CD4-positive, alpha-beta memory T cell (primary cell): ENCODE results near the gene COX6B1. TPM values are rescaled to one million over a fixed set of nuclear protein-coding genes. Genes with fewer than 3 reads are reported as not detected.

ENCODE experiments used
- CTCF ChIA-PET: fragments of 350-600 bp; sonication (Branson Sonifier 250); formaldehyde crosslinking; loops from one replicate; lab custom pipeline; 2021; ENCODE audit warnings: inconsistent platforms; ENCODE audit not compliant: partially characterized antibody; lab: Charles Lee
- POLR2A ChIA-PET: fragments of 350-600 bp; sonication (Branson Sonifier 250); formaldehyde crosslinking; loops from one replicate; lab custom pipeline; 2021; ENCODE audit not compliant: partially characterized antibody; lab: Charles Lee
- DNase-seq, 5 donors: peaks; one replicate each; pipeline versions ENCODE4 v3.0.0 to v3.0.0-alpha.2; 2020 to 2022; ENCODE audit warnings: mixed read lengths in 1 of 5
- H3K27ac ChIP-seq: one replicate; pipeline ENCODE4 v1.7.0; 2013; ENCODE audit warnings: low read depth, low read length
- H3K27me3 ChIP-seq: 2 replicates; pipeline ENCODE4 v1.7.0; 2013; ENCODE audit warnings: mild to moderate bottlenecking, low read length, moderate library complexity; ENCODE audit not compliant: insufficient read depth
- H3K36me3 ChIP-seq: 2 replicates; pipeline ENCODE4 v1.7.0; 2013; ENCODE audit warnings: mild to moderate bottlenecking, low read length, moderate library complexity; ENCODE audit not compliant: insufficient read depth
- H3K4me1 ChIP-seq: 2 replicates; pipeline ENCODE4 v1.7.0; 2013; ENCODE audit warnings: mild to moderate bottlenecking, low read length, moderate library complexity; ENCODE audit not compliant: insufficient read depth
- H3K4me3 ChIP-seq, 2 donors: one replicate each; pipeline ENCODE4 v1.7.0; 2013; ENCODE audit warnings: low read length in 2 of 2, mild to moderate bottlenecking in 1 of 2
- H3K9me3 ChIP-seq, 2 donors: one replicate each; pipeline ENCODE4 v1.7.0; 2013; ENCODE audit warnings: low read length in 2 of 2, control low read depth in 1 of 2; ENCODE audit not compliant: control insufficient read depth in 1 of 2
- H3K27ac Mint-ChIP-seq, 7 donors: one replicate each; pipeline ENCODE4 v1.8.0; 2020 to 2021; ENCODE audit warnings: mixed read lengths in 7 of 7, mild to moderate bottlenecking in 6 of 7, inconsistent platforms in 3 of 7, moderate library complexity in 3 of 7
- H3K27me3 Mint-ChIP-seq, 2 donors: one replicate each; pipeline ENCODE4 v1.8.0; 2020 to 2021; ENCODE audit warnings: mixed read lengths in 2 of 2
- H3K36me3 Mint-ChIP-seq, 2 donors: one replicate each; pipeline ENCODE4 v1.8.0; 2020 to 2021; ENCODE audit warnings: mixed read lengths in 2 of 2, inconsistent platforms in 1 of 2, mild to moderate bottlenecking in 1 of 2
- H3K4me1 Mint-ChIP-seq, 4 donors: one replicate each; pipeline ENCODE4 v1.8.0; 2020 to 2021; ENCODE audit warnings: mixed read lengths in 4 of 4, mild to moderate bottlenecking in 1 of 4
- H3K4me3 Mint-ChIP-seq, 8 donors: one replicate each; pipeline ENCODE4 v1.8.0; 2020 to 2021; ENCODE audit warnings: mixed read lengths in 8 of 8, mild to moderate bottlenecking in 7 of 8, moderate library complexity in 6 of 8, inconsistent platforms in 3 of 8
- H3K9me3 Mint-ChIP-seq, 8 donors: one replicate each; pipeline ENCODE4 v1.8.0; 2020 to 2021; ENCODE audit warnings: mixed read lengths in 8 of 8, mild to moderate bottlenecking in 5 of 8, inconsistent platforms in 3 of 8, moderate library complexity in 1 of 8
- intact Hi-C: fragments of 100-400 bp; cut with micrococcal nuclease; formaldehyde crosslinking; loops from one replicate; pipeline ENCODE4 v1.15.1; 2023
- polyA plus RNA-seq, 2 donors: library from polyadenylated mRNA; unstranded; fragments of 300-500 nt; fragmentation: Illumina TruSeq; gene quantifications; one replicate each; pipeline ENCODE4 v1.2.3, GENCODE V29; 2021
- total RNA-seq, 2 experiments: library from RNA; stranded (reverse); gene quantifications; one replicate each; pipeline ENCODE4 v1.2.3, GENCODE V29; 2021

COX6B1 gene
- total and polyA plus RNA-seq, 4 experiments from 2014 or later, result 212 to 810 (median 498) TPM

- H3K4me1 ChIP-seq, result peaks cover 11% of the 10 kb centered on the region
- Mint-ChIP-seq H3K27me3 (peaks cover 2 to 5% of the 10 kb centered on the region in 2 donors), H3K4me1 (peaks cover 3 to 9% (median 7%) of the 10 kb centered on the region in 4 donors), H3K4me3 (peak overlapping the region; percentile 90 to 100 (median 98)), H3K36me3 (peaks cover 0 to 3% of the 10 kb centered on the region in 2 donors), H3K9me3 (peaks cover 0 to 1% (median 0%) of the 10 kb centered on the region in 8 donors), H3K27ac (peak overlapping the region; percentile 90 to 98 (median 95))
- peak overlapping the region; percentile 39 for H3K27ac ChIP-seq
- DNase-seq, result peak; percentile 88 to 97 (median 91)
- ChIA-PET CTCF (interaction anchor here (0.6 to 2.1 kb wide), 7 partner anchors 8 to 192 kb away, joined by 3 to 11 read pairs (median 3); no protein-coding TSS in a partner anchor), POLR2A (interaction anchor here (0.8 to 4.2 kb wide), 14 partner anchors 11 to 247 kb away, joined by 3 to 61 read pairs (median 6); partner anchors contain the start of genes COX6B1, HAUS5, IGFLR1 and LIN37)
- no peaks in the 10 kb centered on the region for H3K36me3 ChIP-seq
- intact Hi-C loops, result loop anchor here (1.0 kb wide), 3 partner anchors 9 to 43 kb away; partner anchors contain the start of genes PSENEN and U2AF1L4
- H3K27me3 ChIP-seq, result no peaks in the 10 kb centered on the region
- H3K4me3 ChIP-seq, result peak overlapping the region; percentile 92 to 95
- H3K9me3 ChIP-seq, result no peaks in the 10 kb centered on the region
Measured at GRCh38 chr19:35702223-35703012, 54.3 kb downstream of the COX6B1 start.

- Histone ChIP-seq H3K4me1 (peaks cover 11% of the 10 kb centered on the region), H3K27ac (no peak overlapping the region), H3K36me3 (no peaks in the 10 kb centered on the region), H3K4me3 (no peak overlapping the region), H3K9me3 (no peaks in the 10 kb centered on the region), H3K27me3 (no peaks in the 10 kb centered on the region)
- Mint-ChIP-seq H3K36me3 (peaks cover 0 to 3% of the 10 kb centered on the region in 2 donors), H3K4me1 (peaks cover 3 to 9% (median 7%) of the 10 kb centered on the region in 4 donors), H3K9me3 (peaks cover 0 to 1% (median 0%) of the 10 kb centered on the region in 8 donors), H3K27me3 (peaks cover 2 to 5% of the 10 kb centered on the region in 2 donors), H3K4me3 (peak overlapping the region in 2 of 8 donors; percentile 17 to 100), H3K27ac (no peak overlapping the region)
- CTCF ChIA-PET, result interaction anchor here (1.1 to 2.1 kb wide), 5 partner anchors 9 to 193 kb away, joined by 3 to 11 read pairs (median 4); no protein-coding TSS in a partner anchor
- intact Hi-C loops, result no loop called here
- no peak for DNase-seq
- POLR2A ChIA-PET, result interaction anchor here (1.1 to 4.2 kb wide), 8 partner anchors 10 to 59 kb away, joined by 3 to 61 read pairs (median 14); partner anchors contain the start of genes COX6B1, IGFLR1, LIN37 and PSENEN
Measured at GRCh38 chr19:35703343-35703742, 55.2 kb downstream of the COX6B1 start.

DNA sequence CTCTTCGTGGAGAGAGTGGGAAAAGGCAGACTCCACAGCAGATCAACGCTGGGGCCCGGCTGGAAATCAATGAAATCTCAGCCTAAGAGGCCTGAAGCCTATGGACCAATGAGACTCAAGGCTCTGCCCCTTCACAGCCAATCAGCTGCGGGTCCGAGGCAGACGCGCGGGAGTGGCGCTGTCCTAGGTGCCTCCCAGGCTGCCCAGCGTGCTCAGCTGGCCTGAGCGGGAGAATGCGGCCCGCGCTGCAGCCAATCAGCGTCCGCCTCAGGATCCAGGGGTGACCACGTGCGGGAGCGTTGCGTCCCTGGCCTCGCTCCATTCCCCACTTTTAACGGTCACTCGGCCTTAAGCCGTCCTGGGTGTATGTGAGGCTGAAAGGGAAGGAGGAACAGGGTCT is 56.1 kb downstream of the COX6B1 start, which contains the start of gene ZBTB32:
Gene ZBTB32 (plus strand): TSS at position 341 of the 400 bp plus-strand sequence. CDS start 10,069 bp downstream, outside the sequence.
- DNase-seq, result no peak
- Mint-ChIP-seq H3K27ac (peak within 1 kb of the TSS in 2 of 7 donors; percentile 29 to 52), H3K4me1 (peaks cover 3 to 9% (median 7%) of the 10 kb centered on the region in 4 donors), H3K4me3 (peak within 1 kb of the TSS in 2 of 8 donors; percentile 17 to 25), H3K36me3 (peaks cover 0 to 3% of the 10 kb centered on the region in 2 donors), H3K9me3 (peaks cover 0 to 1% (median 0%) of the 10 kb centered on the region in 8 donors), H3K27me3 (peaks cover 2 to 5% of the 10 kb centered on the region in 2 donors)
- H3K9me3 ChIP-seq, result no peaks in the 10 kb centered on the region
- ChIA-PET CTCF (interaction anchor here (1.1 to 2.1 kb wide), 3 partner anchors 10 to 12 kb away, joined by 4 to 11 read pairs (median 5); no protein-coding TSS in a partner anchor), POLR2A (interaction anchor here (1.1 to 4.2 kb wide), 3 partner anchors 9 to 41 kb away, joined by 3 to 61 read pairs (median 26); partner anchors contain the start of genes IGFLR1, PSENEN and U2AF1L4)
- no peak within 1 kb of the TSS for H3K4me3 ChIP-seq
- H3K36me3 ChIP-seq, result no peaks in the 10 kb centered on the region
- no peaks in the 10 kb centered on the region for H3K27me3 ChIP-seq
- intact Hi-C loops, result no loop called here
- H3K27ac ChIP-seq, result no peak within 1 kb of the TSS
- H3K4me1 ChIP-seq, result peaks cover 11% of the 10 kb centered on the region

Other genes starting within 250 kb of the COX6B1 start
- under 1 TPM in 1 of 2 experiments, not detected in 1; 0.15 TPM for gene FFAR2, start 200.1 kb upstream of the COX6B1 start, total RNA-seq
- gene FFAR2, start 200.1 kb upstream of the COX6B1 start, polyA plus RNA-seq, result not detected
- gene KRTDAP, start 157.9 kb upstream of the COX6B1 start, total RNA-seq, result not detected
- not detected for gene KRTDAP, start 157.9 kb upstream of the COX6B1 start, polyA plus RNA-seq
- 1 to 10 TPM in 1 of 2 experiments, under 1 TPM in 1; 0.97 to 1.4 TPM for gene DMKN, start 134.7 kb upstream of the COX6B1 start, total RNA-seq
- under 1 TPM in 1 of 2 donors, not detected in 1; 0.89 TPM for gene DMKN, start 134.7 kb upstream of the COX6B1 start, polyA plus RNA-seq
- gene SBSN, start 120.0 kb upstream of the COX6B1 start, total RNA-seq, result not detected
- gene SBSN, start 120.0 kb upstream of the COX6B1 start, polyA plus RNA-seq, result not detected
- gene GAPDHS, start 114.9 kb upstream of the COX6B1 start, total RNA-seq, result not detected
- gene GAPDHS, start 114.9 kb upstream of the COX6B1 start, polyA plus RNA-seq, result not detected
- 10 to 100 TPM; 41.3 to 41.9 TPM for gene TMEM147, start 102.7 kb upstream of the COX6B1 start, total RNA-seq
- 100 to 1,000 TPM; 160 to 189 TPM for gene TMEM147, start 102.7 kb upstream of the COX6B1 start, polyA plus RNA-seq
- not detected for gene ATP4A, start 84.7 kb upstream of the COX6B1 start, total RNA-seq
- not detected for gene ATP4A, start 84.7 kb upstream of the COX6B1 start, polyA plus RNA-seq
- gene PMIS2, start 62.1 kb upstream of the COX6B1 start, total RNA-seq, result not detected
- not detected for gene PMIS2, start 62.1 kb upstream of the COX6B1 start, polyA plus RNA-seq
- 10 to 100 TPM; 28.2 to 29.3 TPM for gene HAUS5, start 35.6 kb upstream of the COX6B1 start, total RNA-seq
- gene HAUS5, start 35.6 kb upstream of the COX6B1 start, polyA plus RNA-seq, result 1 to 10 TPM; 7.8 to 9.4 TPM
- 10 to 100 TPM; 53.0 to 55.8 TPM for gene RBM42, start 19.3 kb upstream of the COX6B1 start, total RNA-seq
- 10 to 100 TPM; 42.9 to 61.0 TPM for gene RBM42, start 19.3 kb upstream of the COX6B1 start, polyA plus RNA-seq
- gene ETV2, start 6.6 kb upstream of the COX6B1 start, total RNA-seq, result 1 to 10 TPM in 1 of 2 experiments, not detected in 1; 1.3 TPM
- gene ETV2, start 6.6 kb upstream of the COX6B1 start, polyA plus RNA-seq, result 1 to 10 TPM; 1.1 to 1.2 TPM
- gene UPK1A, start 18.2 kb downstream of the COX6B1 start, total RNA-seq, result under 1 TPM; 0.55 to 0.72 TPM
- not detected for gene UPK1A, start 18.2 kb downstream of the COX6B1 start, polyA plus RNA-seq
- gene ZBTB32, start 56.2 kb downstream of the COX6B1 start, total RNA-seq, result under 1 TPM; 0.49 to 0.50 TPM
- under 1 TPM in 1 of 2 donors, not detected in 1; 0.45 TPM for gene ZBTB32, start 56.2 kb downstream of the COX6B1 start, polyA plus RNA-seq
- gene KMT2B, start 69.7 kb downstream of the COX6B1 start, total RNA-seq, result 10 to 100 TPM; 83.4 to 84.3 TPM
- gene KMT2B, start 69.7 kb downstream of the COX6B1 start, polyA plus RNA-seq, result 1 to 10 TPM in 1 of 2 donors, not detected in 1; 2.8 TPM
- gene IGFLR1, start 94.1 kb downstream of the COX6B1 start, total RNA-seq, result 100 to 1,000 TPM; 119 to 124 TPM
- gene IGFLR1, start 94.1 kb downstream of the COX6B1 start, polyA plus RNA-seq, result 10 to 100 TPM; 93.9 to 99.5 TPM
- gene U2AF1L4, start 97.1 kb downstream of the COX6B1 start, total RNA-seq, result 10 to 100 TPM; 60.5 to 65.2 TPM
- 10 to 100 TPM; 48.7 to 50.9 TPM for gene U2AF1L4, start 97.1 kb downstream of the COX6B1 start, polyA plus RNA-seq
- gene PSENEN, start 97.3 kb downstream of the COX6B1 start, total RNA-seq, result 10 to 100 TPM; 27.2 TPM
- gene PSENEN, start 97.3 kb downstream of the COX6B1 start, polyA plus RNA-seq, result 10 to 100 TPM; 84.6 to 89.9 TPM
- gene LIN37, start 100.3 kb downstream of the COX6B1 start, total RNA-seq, result 10 to 100 TPM; 26.3 to 29.4 TPM
- 10 to 100 TPM in 1 of 2 donors, 1 to 10 TPM in 1; 8.3 to 13.3 TPM for gene LIN37, start 100.3 kb downstream of the COX6B1 start, polyA plus RNA-seq
- gene HSPB6, start 108.7 kb downstream of the COX6B1 start, total RNA-seq, result not detected
- not detected for gene HSPB6, start 108.7 kb downstream of the COX6B1 start, polyA plus RNA-seq
- gene PROSER3, start 109.9 kb downstream of the COX6B1 start, total RNA-seq, result 10 to 100 TPM; 45.1 to 46.5 TPM
- 10 to 100 TPM in 1 of 2 donors, 1 to 10 TPM in 1; 2.0 to 11.8 TPM for gene PROSER3, start 109.9 kb downstream of the COX6B1 start, polyA plus RNA-seq
- 10 to 100 TPM; 15.8 to 19.4 TPM for gene ARHGAP33, start 127.2 kb downstream of the COX6B1 start, total RNA-seq
- under 1 TPM in 1 of 2 donors, not detected in 1; 0.29 TPM for gene ARHGAP33, start 127.2 kb downstream of the COX6B1 start, polyA plus RNA-seq
- not detected for gene PRODH2, start 164.5 kb downstream of the COX6B1 start, total RNA-seq
- gene PRODH2, start 164.5 kb downstream of the COX6B1 start, polyA plus RNA-seq, result not detected
- not detected for gene NPHS1, start 204.2 kb downstream of the COX6B1 start, total RNA-seq
- not detected for gene NPHS1, start 204.2 kb downstream of the COX6B1 start, polyA plus RNA-seq
- gene KIRREL2, start 208.6 kb downstream of the COX6B1 start, total RNA-seq, result not detected
- gene KIRREL2, start 208.6 kb downstream of the COX6B1 start, polyA plus RNA-seq, result under 1 TPM in 1 of 2 donors, not detected in 1; 0.08 TPM
- gene APLP1, start 220.3 kb downstream of the COX6B1 start, total RNA-seq, result not detected
- under 1 TPM in 1 of 2 donors, not detected in 1; 0.70 TPM for gene APLP1, start 220.3 kb downstream of the COX6B1 start, polyA plus RNA-seq